ENCODE measurements around the gene SUCLG2. TPM values are rescaled to one million over a fixed set of nuclear protein-coding genes. Genes with fewer than 3 reads are reported as not detected.

The SUCLG2 gene
- total and polyA plus RNA-seq, 2 experiments from 2014 or later: 49.9 TPM

DNA sequence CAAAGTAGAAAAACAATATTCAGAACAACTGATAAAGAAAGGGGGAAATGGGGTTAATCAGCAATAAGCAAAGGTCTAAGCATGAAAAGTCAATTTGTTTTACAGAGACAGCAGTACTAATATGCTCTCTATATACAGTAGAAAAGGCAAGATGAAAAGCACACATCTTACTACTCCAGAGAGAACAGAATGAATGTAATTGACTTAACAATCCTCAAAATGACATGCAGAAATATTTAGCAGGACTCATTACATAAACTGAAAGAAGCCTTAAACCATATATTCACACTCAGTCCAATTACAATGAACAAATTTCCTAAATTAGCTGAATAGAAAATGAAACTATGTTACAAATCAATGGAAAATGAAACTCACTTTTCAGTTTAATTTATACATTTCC lies 319.8 kb downstream of the SUCLG2 start:
- Histone ChIP-seq H3K36me3 (ENCODE audit: low read depth) (no peaks in the 10 kb centered on the region), H3K27me3 (replicated peaks; ENCODE audit: insufficient read depth) (no peaks in the 10 kb centered on the region), H4K20me1 (ENCODE audit: insufficient read depth) (no peaks in the 10 kb centered on the region), H3K27ac (no peak overlapping the region), H3F3A (ENCODE audit: insufficient read depth) (no peaks in the 10 kb centered on the region), H3K4me3 (no peak overlapping the region), H3K9me2 (ENCODE audit: insufficient read depth) (no peaks in the 10 kb centered on the region), H3K9ac (no peak overlapping the region), H3K9me3 (ENCODE audit: low read depth) (no peaks in the 10 kb centered on the region), H2AFZ (no peak overlapping the region), H3K4me2 (ENCODE audit: unreplicated experiment) (no peak overlapping the region), H3K4me1 (ENCODE audit: insufficient read depth) (no peaks in the 10 kb centered on the region), H3K79me2 (ENCODE audit: insufficient read depth) (no peaks in the 10 kb centered on the region)
- in situ Hi-C loops (cut with MboI): no loop called here
- DNase-seq: no peak
- TF ChIP-seq EZH2phosphoT487 (IDR thresholded peaks at IDR 0.05; ENCODE audit: insufficient read depth, low read depth) (no peak), EZH2 (IDR thresholded peaks at IDR 0.05; ENCODE audit: insufficient read depth, poor library complexity, severe bottlenecking) (no peak)

DNA sequence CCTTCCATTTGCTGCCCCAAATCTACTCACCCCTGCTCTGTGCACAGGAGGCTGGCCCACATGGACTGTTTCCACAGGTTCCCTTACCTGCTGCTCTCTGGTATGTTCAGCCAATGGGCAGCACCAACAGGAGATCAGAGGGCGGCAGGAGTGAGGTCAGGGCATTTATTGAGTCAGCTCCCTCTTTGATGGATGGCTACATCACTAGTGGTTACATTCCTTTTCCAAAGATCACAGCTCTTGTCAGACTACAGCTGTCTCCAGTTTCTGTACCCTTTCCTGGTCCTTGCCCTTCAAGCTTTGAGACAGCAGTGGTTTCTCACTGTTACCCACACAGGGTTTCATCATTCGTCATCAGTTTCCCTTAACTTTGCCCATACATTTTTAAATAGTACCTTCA lies 325.1 kb downstream of the SUCLG2 start:
- Histone ChIP-seq H3K4me1 (ENCODE audit: insufficient read depth) (no peaks in the 10 kb centered on the region), H3K4me3 (no peak overlapping the region), H3K9me3 (ENCODE audit: low read depth) (no peaks in the 10 kb centered on the region), H3K27ac (no peak overlapping the region), H3K9me2 (ENCODE audit: insufficient read depth) (no peaks in the 10 kb centered on the region), H3F3A (ENCODE audit: insufficient read depth) (no peaks in the 10 kb centered on the region), H3K36me3 (ENCODE audit: low read depth) (no peaks in the 10 kb centered on the region), H3K4me2 (ENCODE audit: unreplicated experiment) (no peak overlapping the region), H3K27me3 (replicated peaks; ENCODE audit: insufficient read depth) (no peaks in the 10 kb centered on the region), H4K20me1 (ENCODE audit: insufficient read depth) (no peaks in the 10 kb centered on the region), H3K9ac (no peak overlapping the region), H2AFZ (no peak overlapping the region), H3K79me2 (ENCODE audit: insufficient read depth) (no peaks in the 10 kb centered on the region)
- DNase-seq: no peak
- TF ChIP-seq EZH2 (IDR thresholded peaks at IDR 0.05; ENCODE audit: insufficient read depth, poor library complexity, severe bottlenecking) (no peak), EZH2phosphoT487 (IDR thresholded peaks at IDR 0.05; ENCODE audit: insufficient read depth, low read depth) (no peak)
- 11 to 12% methylated on average over 2 of the region's 2 CpGs for WGBS, 2 experiments (ENCODE audit: low coverage in 1 of 2, low lambda C conversion rate in 2 of 2, missing lambda C conversion rate in 2 of 2)
- in situ Hi-C loops (cut with MboI): no loop called here

DNA sequence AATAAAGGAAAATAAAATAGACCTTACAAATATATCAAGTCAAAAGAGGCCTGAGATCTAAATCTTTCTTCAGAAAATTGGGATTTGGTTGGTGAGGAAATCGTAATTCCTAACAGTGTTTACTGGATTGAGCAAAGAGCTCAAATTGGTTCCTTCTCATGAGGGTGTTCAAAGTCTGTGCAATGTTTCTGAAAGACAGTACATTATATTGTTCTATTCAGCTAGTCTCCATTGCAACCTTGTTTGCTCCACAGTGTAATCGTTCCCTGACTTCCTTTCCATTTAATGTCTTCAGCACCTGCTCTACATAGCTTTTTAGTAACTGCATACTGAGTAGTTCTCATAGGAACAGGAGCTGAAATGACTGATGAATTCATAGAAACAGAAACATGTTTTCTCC lies 326.8 kb downstream of the SUCLG2 start:
- WGBS, 2 experiments (ENCODE audit: low coverage in 1 of 2, low lambda C conversion rate in 2 of 2, missing lambda C conversion rate in 2 of 2): 10 to 19% methylated on average over 2 of the region's 2 CpGs
- Histone ChIP-seq H3K4me1 (ENCODE audit: insufficient read depth) (no peaks in the 10 kb centered on the region), H3K9ac (no peak overlapping the region), H3K9me2 (ENCODE audit: insufficient read depth) (no peaks in the 10 kb centered on the region), H3F3A (ENCODE audit: insufficient read depth) (no peaks in the 10 kb centered on the region), H3K79me2 (ENCODE audit: insufficient read depth) (no peaks in the 10 kb centered on the region), H2AFZ (no peak overlapping the region), H3K4me2 (ENCODE audit: unreplicated experiment) (no peak overlapping the region), H3K27me3 (replicated peaks; ENCODE audit: insufficient read depth) (no peaks in the 10 kb centered on the region), H3K27ac (no peak overlapping the region), H3K36me3 (ENCODE audit: low read depth) (no peaks in the 10 kb centered on the region), H4K20me1 (ENCODE audit: insufficient read depth) (no peaks in the 10 kb centered on the region), H3K4me3 (no peak overlapping the region), H3K9me3 (ENCODE audit: low read depth) (no peaks in the 10 kb centered on the region)
- in situ Hi-C loops (cut with MboI): no loop called here
- DNase-seq: no peak
- TF ChIP-seq EZH2 (IDR thresholded peaks at IDR 0.05; ENCODE audit: insufficient read depth, poor library complexity, severe bottlenecking): no peak
- no peak for TF ChIP-seq EZH2phosphoT487 (IDR thresholded peaks at IDR 0.05; ENCODE audit: insufficient read depth, low read depth)

DNA sequence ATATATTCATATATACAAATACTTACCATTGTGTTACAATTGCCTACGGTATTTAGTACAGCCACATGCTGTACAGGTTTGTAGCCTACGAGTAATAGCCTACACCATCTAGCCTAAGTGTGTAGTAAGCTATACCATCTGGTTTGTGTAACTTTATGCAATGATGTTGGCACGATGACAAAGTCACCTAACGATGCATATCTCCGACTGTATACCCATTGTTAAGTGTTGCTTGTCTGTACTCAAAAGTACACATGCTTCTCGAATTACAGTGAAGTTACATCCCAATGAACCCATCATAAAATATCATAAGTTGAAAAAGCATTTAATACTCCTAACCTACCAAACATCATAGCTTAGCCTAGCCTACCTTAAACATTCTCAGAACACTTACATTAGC lies 329.2 kb downstream of the SUCLG2 start:
- TF ChIP-seq EZH2 (IDR thresholded peaks at IDR 0.05; ENCODE audit: insufficient read depth, poor library complexity, severe bottlenecking): no peak
- no peak for TF ChIP-seq EZH2phosphoT487 (IDR thresholded peaks at IDR 0.05; ENCODE audit: insufficient read depth, low read depth)
- Histone ChIP-seq H3K27me3 (replicated peaks; ENCODE audit: insufficient read depth) (no peaks in the 10 kb centered on the region), H3K4me1 (ENCODE audit: insufficient read depth) (no peaks in the 10 kb centered on the region), H3F3A (ENCODE audit: insufficient read depth) (no peaks in the 10 kb centered on the region), H3K79me2 (ENCODE audit: insufficient read depth) (no peaks in the 10 kb centered on the region), H2AFZ (no peak overlapping the region), H3K9me2 (ENCODE audit: insufficient read depth) (no peaks in the 10 kb centered on the region), H3K9ac (no peak overlapping the region), H3K4me2 (ENCODE audit: unreplicated experiment) (no peak overlapping the region), H3K9me3 (ENCODE audit: low read depth) (no peaks in the 10 kb centered on the region), H3K27ac (no peak overlapping the region), H4K20me1 (ENCODE audit: insufficient read depth) (no peaks in the 10 kb centered on the region), H3K4me3 (no peak overlapping the region), H3K36me3 (ENCODE audit: low read depth) (no peaks in the 10 kb centered on the region)
- in situ Hi-C loops (cut with MboI): no loop called here
- no peak for DNase-seq
- WGBS, 2 experiments (ENCODE audit: low coverage in 1 of 2, low lambda C conversion rate in 2 of 2, missing lambda C conversion rate in 2 of 2): 45 to 47% methylated on average over 6 of the region's 6 CpGs
